Endothelial cell of umbilical vein (primary cell): ENCODE data around the gene KRT8.

Experiments
- EZH2 ChIP-seq: IDR thresholded peaks from 2 replicates; pipeline ENCODE4 v1.6.1; 2012; ENCODE audit warnings: borderline replicate concordance, low read depth, mild to moderate bottlenecking, moderate library complexity, low read length, inconsistent platforms; ENCODE audit not compliant: severe bottlenecking
- JUN ChIP-seq: IDR thresholded peaks from 2 replicates; pipeline ENCODE4 v1.6.1; 2011; ENCODE audit warnings: borderline replicate concordance, low read depth; ENCODE audit not compliant: insufficient read length, insufficient read depth
- MAX ChIP-seq: IDR thresholded peaks from 2 replicates; pipeline ENCODE4 v1.6.1; 2011; ENCODE audit not compliant: insufficient read depth, insufficient read length
- POLR2A ChIP-seq: IDR thresholded peaks from 2 replicates; pipeline ENCODE4 v1.6.1; 2012; ENCODE audit warnings: low read depth, mild to moderate bottlenecking, control low read depth, low read length
- POLR2AphosphoS5 ChIP-seq: IDR thresholded peaks from 2 replicates; pipeline ENCODE4 v1.6.1; 2012; ENCODE audit warnings: low read depth, mild to moderate bottlenecking, control low read depth, low read length, moderate library complexity; ENCODE audit not compliant: insufficient read depth
- TF ChIP-seq, protein P1 (sequence below), 2 donors: IDR thresholded peaks; 1 replicate in 1 of 2; 2 replicates in 1 of 2; pipeline ENCODE4 v1.5.1; 2011; ENCODE audit warnings: low read length in 2 of 2, mild to moderate bottlenecking in 2 of 2, moderate library complexity in 2 of 2, control low read depth in 1 of 2, inconsistent platforms in 1 of 2, low read depth in 1 of 2; ENCODE audit not compliant: insufficient read depth in 1 of 2; ENCODE audit errors: extremely low read depth in 1 of 2

GRCh38 chr12:52915637-52916036, 10.8 kb upstream of the KRT8 start:
- TF ChIP-seq POLR2A = no peak
- no peak for TF ChIP-seq JUN
- TF ChIP-seq, protein P1, sequence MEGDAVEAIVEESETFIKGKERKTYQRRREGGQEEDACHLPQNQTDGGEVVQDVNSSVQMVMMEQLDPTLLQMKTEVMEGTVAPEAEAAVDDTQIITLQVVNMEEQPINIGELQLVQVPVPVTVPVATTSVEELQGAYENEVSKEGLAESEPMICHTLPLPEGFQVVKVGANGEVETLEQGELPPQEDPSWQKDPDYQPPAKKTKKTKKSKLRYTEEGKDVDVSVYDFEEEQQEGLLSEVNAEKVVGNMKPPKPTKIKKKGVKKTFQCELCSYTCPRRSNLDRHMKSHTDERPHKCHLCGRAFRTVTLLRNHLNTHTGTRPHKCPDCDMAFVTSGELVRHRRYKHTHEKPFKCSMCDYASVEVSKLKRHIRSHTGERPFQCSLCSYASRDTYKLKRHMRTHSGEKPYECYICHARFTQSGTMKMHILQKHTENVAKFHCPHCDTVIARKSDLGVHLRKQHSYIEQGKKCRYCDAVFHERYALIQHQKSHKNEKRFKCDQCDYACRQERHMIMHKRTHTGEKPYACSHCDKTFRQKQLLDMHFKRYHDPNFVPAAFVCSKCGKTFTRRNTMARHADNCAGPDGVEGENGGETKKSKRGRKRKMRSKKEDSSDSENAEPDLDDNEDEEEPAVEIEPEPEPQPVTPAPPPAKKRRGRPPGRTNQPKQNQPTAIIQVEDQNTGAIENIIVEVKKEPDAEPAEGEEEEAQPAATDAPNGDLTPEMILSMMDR (IDR thresholded peaks at IDR 0.05; ENCODE audit: extremely low read depth in 1 of 2, insufficient read depth in 1 of 2, low read depth in 1 of 2, low read length in 2 of 2) = no peak
- TF ChIP-seq POLR2AphosphoS5 = no peak
- TF ChIP-seq EZH2 = no peak
- no peak for TF ChIP-seq MAX
